ENCODE results near the gene TECTA.

TECTA gene, protein sequence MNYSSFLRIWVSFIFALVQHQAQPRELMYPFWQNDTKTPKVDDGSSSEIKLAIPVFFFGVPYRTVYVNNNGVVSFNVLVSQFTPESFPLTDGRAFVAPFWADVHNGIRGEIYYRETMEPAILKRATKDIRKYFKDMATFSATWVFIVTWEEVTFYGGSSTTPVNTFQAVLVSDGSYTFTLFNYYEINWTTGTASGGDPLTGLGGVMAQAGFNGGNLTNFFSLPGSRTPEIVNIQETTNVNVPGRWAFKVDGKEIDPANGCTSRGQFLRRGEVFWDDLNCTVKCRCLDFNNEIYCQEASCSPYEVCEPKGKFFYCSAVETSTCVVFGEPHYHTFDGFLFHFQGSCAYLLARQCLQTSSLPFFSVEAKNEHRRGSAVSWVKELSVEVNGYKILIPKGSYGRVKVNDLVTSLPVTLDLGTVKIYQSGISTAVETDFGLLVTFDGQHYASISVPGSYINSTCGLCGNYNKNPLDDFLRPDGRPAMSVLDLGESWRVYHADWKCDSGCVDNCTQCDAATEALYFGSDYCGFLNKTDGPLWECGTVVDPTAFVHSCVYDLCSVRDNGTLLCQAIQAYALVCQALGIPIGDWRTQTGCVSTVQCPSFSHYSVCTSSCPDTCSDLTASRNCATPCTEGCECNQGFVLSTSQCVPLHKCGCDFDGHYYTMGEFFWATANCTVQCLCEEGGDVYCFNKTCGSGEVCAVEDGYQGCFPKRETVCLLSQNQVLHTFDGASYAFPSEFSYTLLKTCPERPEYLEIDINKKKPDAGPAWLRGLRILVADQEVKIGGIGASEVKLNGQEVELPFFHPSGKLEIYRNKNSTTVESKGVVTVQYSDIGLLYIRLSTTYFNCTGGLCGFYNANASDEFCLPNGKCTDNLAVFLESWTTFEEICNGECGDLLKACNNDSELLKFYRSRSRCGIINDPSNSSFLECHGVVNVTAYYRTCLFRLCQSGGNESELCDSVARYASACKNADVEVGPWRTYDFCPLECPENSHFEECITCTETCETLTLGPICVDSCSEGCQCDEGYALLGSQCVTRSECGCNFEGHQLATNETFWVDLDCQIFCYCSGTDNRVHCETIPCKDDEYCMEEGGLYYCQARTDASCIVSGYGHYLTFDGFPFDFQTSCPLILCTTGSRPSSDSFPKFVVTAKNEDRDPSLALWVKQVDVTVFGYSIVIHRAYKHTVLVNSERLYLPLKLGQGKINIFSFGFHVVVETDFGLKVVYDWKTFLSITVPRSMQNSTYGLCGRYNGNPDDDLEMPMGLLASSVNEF (N-terminal part only)

DNA sequence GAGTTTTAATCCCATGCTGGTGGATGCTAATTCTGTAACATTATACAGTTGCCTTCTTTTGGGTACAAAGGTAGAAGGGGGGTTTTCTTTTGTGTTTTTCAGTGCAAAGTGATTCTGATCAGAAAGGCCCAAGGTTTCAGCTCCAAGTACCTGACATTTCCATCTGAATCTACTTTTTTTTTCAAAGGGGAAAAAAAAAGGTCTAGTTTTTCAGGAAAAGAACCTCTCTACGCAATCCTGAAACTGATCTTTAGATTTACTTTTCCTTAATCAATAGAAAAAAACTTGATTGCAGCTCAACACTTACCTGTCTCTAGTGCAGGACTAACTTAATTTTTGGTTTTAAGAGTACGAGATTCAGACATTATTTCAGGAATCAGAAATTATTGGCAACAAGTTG lies at the start of gene TECTA:
TSS of gene TECTA (plus strand) at position 301 of the 400 bp plus-strand sequence. CDS start 1,423 bp downstream, outside the sequence.
- ChIA-PET POLR2A (ENCODE audit: low non-redundant PET) (no interaction called here), CTCF (interaction anchor here (0.5 to 1.0 kb wide), 3 partner anchors 94 to 224 kb away, joined by 3 to 5 read pairs (median 5); no protein-coding TSS in a partner anchor)
- no peak for DNase-seq (ENCODE audit: low spot score)
- TF ChIP-seq, protein P1, sequence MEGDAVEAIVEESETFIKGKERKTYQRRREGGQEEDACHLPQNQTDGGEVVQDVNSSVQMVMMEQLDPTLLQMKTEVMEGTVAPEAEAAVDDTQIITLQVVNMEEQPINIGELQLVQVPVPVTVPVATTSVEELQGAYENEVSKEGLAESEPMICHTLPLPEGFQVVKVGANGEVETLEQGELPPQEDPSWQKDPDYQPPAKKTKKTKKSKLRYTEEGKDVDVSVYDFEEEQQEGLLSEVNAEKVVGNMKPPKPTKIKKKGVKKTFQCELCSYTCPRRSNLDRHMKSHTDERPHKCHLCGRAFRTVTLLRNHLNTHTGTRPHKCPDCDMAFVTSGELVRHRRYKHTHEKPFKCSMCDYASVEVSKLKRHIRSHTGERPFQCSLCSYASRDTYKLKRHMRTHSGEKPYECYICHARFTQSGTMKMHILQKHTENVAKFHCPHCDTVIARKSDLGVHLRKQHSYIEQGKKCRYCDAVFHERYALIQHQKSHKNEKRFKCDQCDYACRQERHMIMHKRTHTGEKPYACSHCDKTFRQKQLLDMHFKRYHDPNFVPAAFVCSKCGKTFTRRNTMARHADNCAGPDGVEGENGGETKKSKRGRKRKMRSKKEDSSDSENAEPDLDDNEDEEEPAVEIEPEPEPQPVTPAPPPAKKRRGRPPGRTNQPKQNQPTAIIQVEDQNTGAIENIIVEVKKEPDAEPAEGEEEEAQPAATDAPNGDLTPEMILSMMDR (conservative IDR thresholded peaks at IDR 0.05; ENCODE audit: low read depth), result no peak
- no peak within 1 kb of the TSS for H3K27ac ChIP-seq

DNA sequence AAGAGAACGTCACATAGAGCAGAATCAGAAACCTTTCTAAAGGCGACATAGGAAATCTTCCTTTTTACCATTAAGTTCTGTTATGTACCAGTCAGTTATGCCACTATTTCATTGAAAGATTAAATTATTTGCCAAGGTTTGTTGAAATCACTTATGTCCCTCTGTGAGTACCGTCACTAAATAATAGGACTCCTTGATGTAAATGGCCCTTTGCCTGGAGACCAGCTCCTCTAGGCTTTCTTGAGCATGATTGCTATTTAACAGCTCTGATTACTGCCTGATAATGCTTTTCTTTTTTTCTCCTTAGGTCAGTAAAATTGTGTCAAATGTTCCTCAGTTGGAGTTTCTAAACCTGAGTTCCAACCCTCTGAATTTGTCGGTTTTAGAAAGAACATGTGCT lies 47.8 kb upstream of the TECTA start:
- no peak overlapping the region for H3K27ac ChIP-seq
- ChIA-PET CTCF (no interaction called here), POLR2A (ENCODE audit: low non-redundant PET) (no interaction called here)
- TF ChIP-seq, protein P1 (conservative IDR thresholded peaks at IDR 0.05; ENCODE audit: low read depth), result no peak
- no peak for DNase-seq (ENCODE audit: low spot score)

DNA sequence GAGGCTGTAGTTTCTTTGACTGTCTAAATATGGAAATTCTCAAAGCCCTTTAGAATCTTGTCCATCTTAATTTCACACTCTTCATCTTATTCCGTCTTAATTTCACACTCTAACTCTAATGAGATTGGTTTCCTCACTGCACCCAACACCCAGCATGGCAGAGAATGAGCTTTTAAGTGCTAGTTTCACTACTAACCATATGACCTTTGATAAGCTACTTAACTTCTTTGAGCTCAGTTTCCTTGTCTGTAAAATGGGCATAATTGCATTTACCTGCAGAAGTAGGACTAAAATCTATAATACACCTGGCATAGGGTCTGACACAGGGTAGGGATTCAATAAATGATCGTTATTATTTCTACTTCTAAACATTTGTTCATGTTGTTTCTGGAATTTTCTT lies 46.8 kb upstream of the TECTA start:
- TF ChIP-seq, protein P1 (conservative IDR thresholded peaks at IDR 0.05; ENCODE audit: low read depth), result no peak
- DNase-seq (ENCODE audit: low spot score), result no peak
- ChIA-PET CTCF (interaction anchor here (0.6 kb wide), 1 partner anchor 141 kb away, joined by 4 read pairs; no protein-coding TSS in a partner anchor), POLR2A (ENCODE audit: low non-redundant PET) (no interaction called here)
- H3K27ac ChIP-seq, result no peak overlapping the region

DNA sequence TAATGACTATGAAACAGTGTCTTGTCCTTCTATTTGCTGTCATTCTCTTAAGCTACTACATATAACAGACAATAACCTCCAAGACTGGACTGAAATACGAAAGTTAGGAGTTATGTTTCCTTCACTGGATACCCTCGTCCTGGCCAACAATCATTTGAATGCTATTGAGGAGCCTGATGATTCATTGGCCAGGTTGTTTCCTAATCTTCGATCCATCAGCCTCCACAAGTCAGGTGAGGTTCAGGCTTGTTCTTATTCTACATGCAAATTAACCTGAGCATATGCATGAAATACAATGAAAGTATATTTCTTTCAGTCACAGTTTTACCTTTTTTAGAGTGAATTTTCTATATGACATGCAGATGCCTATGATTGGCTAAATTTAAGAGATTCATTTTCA lies 46.0 kb upstream of the TECTA start:
- DNase-seq (ENCODE audit: low spot score), result peak; percentile 4
- TF ChIP-seq, protein P1 (conservative IDR thresholded peaks at IDR 0.05; ENCODE audit: low read depth), result no peak
- H3K27ac ChIP-seq, result no peak overlapping the region
- ChIA-PET CTCF (no interaction called here), POLR2A (ENCODE audit: low non-redundant PET) (no interaction called here)

DNA sequence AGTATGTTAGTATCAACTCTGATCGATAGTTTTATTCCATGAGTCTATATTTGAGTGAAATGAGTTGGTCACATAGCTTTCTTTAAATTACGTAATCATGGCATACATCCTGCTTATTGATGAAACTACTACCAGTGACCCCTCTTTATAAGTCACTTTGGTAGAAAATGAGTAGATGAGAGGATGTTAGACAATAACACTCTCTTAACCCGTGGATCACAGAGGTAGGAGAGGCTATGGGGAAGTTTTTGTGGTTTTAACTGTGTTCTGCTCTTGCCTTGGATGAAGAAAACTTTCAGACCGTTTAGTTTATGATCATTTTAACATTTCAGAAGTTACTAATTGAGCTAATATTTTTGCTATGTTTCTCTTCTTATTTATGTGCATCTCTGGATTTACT lies 43.1 kb upstream of the TECTA start:
- CTCF ChIA-PET, result interaction anchor here (0.6 kb wide), 1 partner anchor 428 kb away, joined by 3 read pairs; no protein-coding TSS in a partner anchor
- TF ChIP-seq, protein P1 (conservative IDR thresholded peaks at IDR 0.05; ENCODE audit: low read depth), result no peak

DNA sequence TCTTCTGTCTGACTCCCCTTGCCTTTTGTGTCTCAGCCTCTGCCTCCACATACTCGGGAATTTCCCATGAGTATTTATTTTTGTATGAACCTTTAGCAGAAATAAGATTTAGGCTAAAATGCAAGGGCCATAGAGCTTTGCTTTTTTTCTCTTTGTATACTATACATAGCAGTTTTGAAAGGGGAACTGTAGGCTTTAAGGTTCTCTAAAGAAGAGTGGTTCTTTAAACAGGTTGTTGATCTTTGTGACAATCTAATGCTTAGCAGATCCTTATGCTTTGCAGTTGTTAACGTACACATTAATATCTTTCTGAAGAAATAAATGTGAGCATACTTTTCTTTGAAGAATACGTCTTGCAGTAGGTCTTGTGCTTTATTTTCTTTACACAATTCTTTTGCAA lies 42.1 kb upstream of the TECTA start:
- H3K27ac ChIP-seq, result no peak overlapping the region
- ChIA-PET CTCF (no interaction called here), POLR2A (ENCODE audit: low non-redundant PET) (no interaction called here)
- no peak for DNase-seq (ENCODE audit: low spot score)
- TF ChIP-seq, protein P1 (conservative IDR thresholded peaks at IDR 0.05; ENCODE audit: low read depth), result no peak

More for the DNA sequence above, 43.1 kb upstream of the TECTA start:
- H3K27ac ChIP-seq, result no peak overlapping the region
- no peak for DNase-seq (ENCODE audit: low spot score)
- POLR2A ChIA-PET (ENCODE audit: low non-redundant PET), result no interaction called here

All from RWPE1 (cell line).